ENCODE results near the gene TTC33.
"Not testable (repeated sequence)": the region's sequence is repeated elsewhere in the genome, so short reads cannot be mapped to it uniquely, and the experiment has no call there.

Gene TTC33

GRCh38 chr5:40787986-40788385, 32.2 kb upstream of the TTC33 start:
- no peak for DNase-seq
- Histone ChIP-seq H3K27me3 (no peaks in the 10 kb centered on the region), H3K9me3 (no peaks in the 10 kb centered on the region), H3K4me1 (peaks cover 0 to 36% (median 14%) of the 10 kb centered on the region in 4 donors), H3K36me3 (peaks cover 0 to 7% (median 5%) of the 10 kb centered on the region in 3 donors), H3K27ac (no peak overlapping the region), H3K4me3 (no peak overlapping the region)
- intact Hi-C loops (cut with DNase I; ENCODE audit: low total_unique reads): no loop called here
- TF ChIP-seq, protein P1, sequence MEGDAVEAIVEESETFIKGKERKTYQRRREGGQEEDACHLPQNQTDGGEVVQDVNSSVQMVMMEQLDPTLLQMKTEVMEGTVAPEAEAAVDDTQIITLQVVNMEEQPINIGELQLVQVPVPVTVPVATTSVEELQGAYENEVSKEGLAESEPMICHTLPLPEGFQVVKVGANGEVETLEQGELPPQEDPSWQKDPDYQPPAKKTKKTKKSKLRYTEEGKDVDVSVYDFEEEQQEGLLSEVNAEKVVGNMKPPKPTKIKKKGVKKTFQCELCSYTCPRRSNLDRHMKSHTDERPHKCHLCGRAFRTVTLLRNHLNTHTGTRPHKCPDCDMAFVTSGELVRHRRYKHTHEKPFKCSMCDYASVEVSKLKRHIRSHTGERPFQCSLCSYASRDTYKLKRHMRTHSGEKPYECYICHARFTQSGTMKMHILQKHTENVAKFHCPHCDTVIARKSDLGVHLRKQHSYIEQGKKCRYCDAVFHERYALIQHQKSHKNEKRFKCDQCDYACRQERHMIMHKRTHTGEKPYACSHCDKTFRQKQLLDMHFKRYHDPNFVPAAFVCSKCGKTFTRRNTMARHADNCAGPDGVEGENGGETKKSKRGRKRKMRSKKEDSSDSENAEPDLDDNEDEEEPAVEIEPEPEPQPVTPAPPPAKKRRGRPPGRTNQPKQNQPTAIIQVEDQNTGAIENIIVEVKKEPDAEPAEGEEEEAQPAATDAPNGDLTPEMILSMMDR (IDR thresholded peaks at IDR 0.05): no peak

- H3K27ac ChIP-seq; intact Hi-C loops (cut with DNase I; ENCODE audit: low total_unique reads); H3K4me3 ChIP-seq; H3K9me3 ChIP-seq; H3K27me3 ChIP-seq; DNase-seq; H3K36me3 ChIP-seq: not testable (repeated sequence)
- peaks cover 0 to 37% (median 13%) of the 10 kb centered on the region in 4 donors for H3K4me1 ChIP-seq
These were observed 30.9 kb upstream of the TTC33 start for GRCh38 chr5:40786664-40787063.

GRCh38 chr5:40784916-40785315, 29.2 kb upstream of the TTC33 start:
- intact Hi-C loops (cut with DNase I; ENCODE audit: low total_unique reads): no loop called here
- TF ChIP-seq, protein P1 (IDR thresholded peaks at IDR 0.05): no peak
- Histone ChIP-seq H3K4me3 (no peak overlapping the region), H3K27ac (no peak overlapping the region), H3K4me1 (peaks cover 0 to 34% (median 7%) of the 10 kb centered on the region in 4 donors), H3K36me3 (peaks cover 0 to 7% (median 5%) of the 10 kb centered on the region in 3 donors), H3K27me3 (no peaks in the 10 kb centered on the region), H3K9me3 (no peaks in the 10 kb centered on the region)
- no peak for DNase-seq

DNA sequence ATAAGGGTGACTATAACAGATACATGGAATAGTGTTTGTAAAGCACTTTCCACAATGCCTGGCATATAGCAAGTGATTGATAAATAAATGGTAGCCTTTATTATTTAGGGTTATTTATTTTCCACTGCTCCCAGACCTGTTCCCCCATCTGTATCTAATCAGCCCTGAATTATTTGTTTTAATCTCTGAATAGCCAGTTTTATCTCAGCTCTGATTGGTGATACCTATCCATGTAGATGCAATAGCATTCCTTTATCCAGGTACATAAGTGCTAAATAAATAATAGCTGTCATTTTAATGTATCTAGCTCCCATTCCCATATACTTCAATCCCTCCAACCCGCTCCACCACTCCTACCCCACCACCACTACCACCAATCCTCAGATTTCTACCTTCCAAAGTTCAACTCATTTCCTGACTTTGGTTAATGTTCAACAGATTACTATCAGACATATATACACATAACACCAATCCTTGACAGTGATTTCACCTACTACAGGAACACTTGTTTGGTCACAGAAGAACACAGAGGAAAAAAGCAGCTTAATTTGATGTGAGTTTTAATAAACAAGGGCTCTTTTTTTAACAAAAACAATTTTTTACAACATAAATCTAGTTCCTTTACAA, 28.4 kb upstream of the TTC33 start:
- Histone ChIP-seq H3K4me1 (peaks cover 0 to 32% (median 7%) of the 10 kb centered on the region in 4 donors), H3K27ac (no peak overlapping the region), H3K36me3 (peaks cover 0 to 7% (median 5%) of the 10 kb centered on the region in 3 donors), H3K27me3 (no peaks in the 10 kb centered on the region), H3K9me3 (no peaks in the 10 kb centered on the region), H3K4me3 (no peak overlapping the region)
- intact Hi-C loops (cut with DNase I; ENCODE audit: low total_unique reads): no loop called here
- DNase-seq: no peak
- TF ChIP-seq, protein P1 (IDR thresholded peaks at IDR 0.05): no peak

- peaks cover 0 to 5% (median 5%) of the 10 kb centered on the region in 3 donors for H3K36me3 ChIP-seq
- H3K27me3 ChIP-seq: no peaks in the 10 kb centered on the region
- peaks cover 0 to 32% (median 7%) of the 10 kb centered on the region in 4 donors for H3K4me1 ChIP-seq
- DNase-seq: peak in 1 of 2 donors; percentile 39
- TF ChIP-seq, protein P1 (IDR thresholded peaks at IDR 0.05): no peak
- no peaks in the 10 kb centered on the region for H3K9me3 ChIP-seq
- no peak overlapping the region for H3K4me3 ChIP-seq
- H3K27ac ChIP-seq: no peak overlapping the region
- intact Hi-C loops (cut with DNase I; ENCODE audit: low total_unique reads): no loop called here
These were observed 26.2 kb upstream of the TTC33 start for GRCh38 chr5:40781843-40782409.

GRCh38 chr5:40780858-40781257, 25.1 kb upstream of the TTC33 start:
- Histone ChIP-seq H3K4me3 (no peak overlapping the region), H3K36me3 (peaks cover 0 to 15% (median 8%) of the 10 kb centered on the region in 3 donors), H3K27ac (no peak overlapping the region), H3K27me3 (no peaks in the 10 kb centered on the region), H3K4me1 (peaks cover 0 to 35% (median 14%) of the 10 kb centered on the region in 4 donors), H3K9me3 (no peaks in the 10 kb centered on the region)
- TF ChIP-seq, protein P1 (IDR thresholded peaks at IDR 0.05): no peak
- DNase-seq: no peak
- intact Hi-C loops (cut with DNase I; ENCODE audit: low total_unique reads): no loop called here

All from tibial artery (tissue), 4 donors.